ENCODE data around the gene ADM2.

ADM2 gene

DNA sequence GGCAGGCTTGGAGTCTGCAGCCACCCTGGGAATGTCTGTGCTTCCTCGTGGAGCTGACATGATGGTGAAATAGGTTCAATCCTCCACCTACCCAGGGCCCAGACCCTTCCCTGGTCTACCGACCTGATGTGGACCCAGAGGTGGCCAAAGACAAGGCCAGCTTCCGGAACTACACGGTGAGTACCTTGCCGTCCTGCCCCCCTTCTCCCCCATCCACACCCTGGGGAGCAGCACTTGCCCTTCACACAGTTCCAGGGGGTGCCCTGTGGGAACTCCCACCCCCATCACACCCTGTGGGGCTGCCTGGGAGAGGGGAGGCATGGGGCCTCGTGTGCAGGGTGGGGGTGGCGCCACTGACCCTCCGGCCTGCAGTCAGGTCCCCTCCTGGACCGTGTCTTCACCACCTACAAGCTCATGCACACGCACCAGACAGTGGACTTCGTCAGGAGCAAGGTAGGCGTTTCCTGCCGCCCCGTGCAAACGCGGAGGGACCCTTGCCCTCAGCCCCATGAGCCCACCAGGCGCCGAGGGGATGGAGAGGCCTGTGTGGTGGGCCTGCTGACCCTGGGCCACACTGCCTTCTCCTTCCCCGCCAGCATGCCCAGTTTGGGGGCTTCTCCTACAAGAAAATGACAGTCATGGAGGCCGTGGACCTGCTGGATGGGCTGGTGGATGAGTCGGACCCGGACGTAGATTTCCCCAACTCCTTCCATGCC, 6.1 kb downstream of the ADM2 start:
- no peak for DNase-seq

DNA sequence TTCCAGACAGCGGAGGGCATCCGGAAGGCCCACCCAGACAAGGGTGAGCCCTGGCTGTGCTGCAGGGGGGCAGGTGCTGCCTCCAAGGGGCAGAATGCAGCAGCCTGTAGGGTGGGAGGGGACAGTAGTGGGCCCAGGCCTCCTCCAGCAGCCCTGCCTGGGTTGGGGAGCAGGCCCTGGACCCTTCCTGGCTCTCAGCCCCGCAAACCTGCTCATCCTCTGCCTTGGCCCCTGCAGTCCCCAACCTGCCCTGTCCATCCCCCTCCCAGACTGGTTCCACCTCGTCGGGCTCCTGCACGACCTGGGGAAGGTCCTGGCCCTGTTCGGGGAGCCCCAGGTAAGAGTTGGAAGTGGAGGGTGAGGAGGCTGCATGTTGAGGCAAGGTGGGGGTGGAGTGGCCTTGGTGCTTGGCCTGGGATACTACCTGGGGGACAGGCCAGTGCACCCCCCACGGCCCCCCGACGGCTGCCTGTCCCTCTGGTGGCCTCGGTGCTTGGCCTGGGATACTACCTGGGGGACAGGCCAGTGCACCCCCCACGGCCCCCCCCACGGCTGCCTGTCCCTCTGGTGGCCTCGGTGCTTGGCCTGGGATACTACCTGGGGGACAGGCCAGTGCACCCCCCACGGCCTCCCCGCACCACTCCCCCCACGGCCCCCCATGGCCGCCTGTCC, 6.8 kb downstream of the ADM2 start:
- DNase-seq, result no peak

DNA sequence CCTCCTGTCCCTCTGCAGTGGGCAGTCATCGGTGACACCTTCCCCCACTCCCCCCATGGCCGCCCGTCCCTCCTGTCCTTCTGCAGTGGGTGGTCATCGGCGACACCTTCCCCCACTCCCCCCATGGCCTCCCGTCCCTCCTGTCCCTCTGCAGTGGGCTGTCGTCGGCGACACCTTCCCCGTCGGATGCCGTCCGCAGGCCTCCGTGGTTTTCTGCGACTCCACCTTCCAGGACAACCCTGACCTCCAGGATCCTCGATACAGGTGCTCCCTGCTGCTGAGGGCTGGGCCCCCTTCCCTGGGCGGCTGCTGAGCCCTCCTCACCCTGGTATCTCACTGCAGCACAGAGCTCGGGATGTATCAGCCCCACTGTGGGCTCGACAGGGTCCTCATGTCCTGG, 7.5 kb downstream of the ADM2 start:
- no peak for DNase-seq

DNA sequence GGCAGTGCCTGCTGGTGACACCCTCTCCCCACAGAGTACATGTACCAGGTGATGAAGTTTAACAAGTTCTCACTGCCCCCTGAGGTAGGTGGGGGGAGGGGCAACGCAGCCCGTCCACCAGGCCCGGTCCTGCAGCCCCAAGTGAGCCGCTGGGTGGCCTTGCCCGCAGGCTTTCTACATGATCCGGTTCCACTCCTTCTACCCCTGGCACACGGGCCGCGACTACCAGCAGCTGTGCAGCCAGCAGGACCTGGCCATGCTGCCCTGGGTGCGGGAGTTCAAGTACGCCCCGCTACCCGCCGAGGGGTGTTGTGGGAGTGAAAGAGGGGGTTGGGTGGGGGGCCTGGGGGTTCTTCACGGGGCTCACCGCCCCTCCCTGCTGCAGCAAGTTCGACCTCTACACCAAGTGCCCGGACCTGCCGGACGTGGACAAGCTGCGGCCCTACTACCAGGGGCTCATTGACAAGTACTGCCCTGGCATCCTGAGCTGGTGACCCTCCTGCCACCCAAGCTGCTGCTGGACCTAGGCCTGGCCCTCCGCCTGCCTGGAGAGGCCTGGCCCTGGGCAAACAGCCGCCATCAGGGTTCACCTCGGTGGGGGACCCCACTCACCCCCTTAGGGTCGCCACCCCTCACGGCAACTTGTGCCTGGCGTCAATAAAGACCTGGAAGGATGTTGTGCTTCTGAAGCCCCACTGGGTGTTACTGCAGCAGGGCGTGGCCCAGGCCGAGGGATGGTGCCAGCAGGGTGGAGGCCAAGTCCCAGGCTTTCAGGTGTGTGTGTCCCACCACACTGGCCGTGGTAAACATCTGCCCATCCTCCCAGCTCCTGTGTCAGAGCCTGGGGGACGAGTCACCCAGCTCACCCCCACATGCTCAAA, 8.3 kb downstream of the ADM2 start:
- DNase-seq, result no peak

DNA sequence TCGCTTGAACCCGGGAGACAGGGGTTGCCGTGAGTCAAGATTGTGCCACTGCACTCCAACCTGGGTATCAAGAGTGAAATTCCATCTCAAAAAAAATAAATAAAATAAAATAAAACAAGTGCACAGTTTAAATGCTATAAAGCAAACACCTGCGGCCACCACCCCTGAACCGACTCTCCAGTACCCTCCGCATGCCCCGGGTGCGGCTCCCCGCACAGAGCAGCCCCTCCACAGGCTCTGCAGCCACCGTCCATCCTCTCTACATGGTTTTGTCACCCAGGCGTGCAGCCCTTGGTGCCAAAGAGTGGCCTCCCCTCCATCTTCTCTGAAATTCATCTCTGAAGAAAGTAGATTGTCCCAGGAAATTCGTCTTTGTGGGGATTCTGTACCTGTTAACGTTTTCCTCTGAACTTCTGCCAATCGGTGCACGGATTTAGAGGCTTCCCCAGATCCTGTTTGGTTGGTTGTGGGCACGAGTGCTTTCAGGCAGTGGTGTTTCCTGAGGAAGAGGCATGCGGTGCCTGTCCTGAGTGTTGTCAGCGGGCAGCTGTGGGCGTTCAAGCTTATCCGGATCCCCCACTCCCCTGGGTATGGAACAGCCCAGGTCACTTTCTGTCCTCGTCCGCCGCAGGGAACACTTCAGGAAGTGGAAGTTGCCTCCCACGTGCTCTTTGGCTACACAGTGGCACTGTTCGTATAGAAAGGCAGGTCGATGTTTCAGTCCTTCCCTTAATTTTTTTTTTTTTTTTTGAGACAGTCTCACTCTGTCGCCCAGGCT, 9.4 kb downstream of the ADM2 start:
- no peak for DNase-seq

DNA sequence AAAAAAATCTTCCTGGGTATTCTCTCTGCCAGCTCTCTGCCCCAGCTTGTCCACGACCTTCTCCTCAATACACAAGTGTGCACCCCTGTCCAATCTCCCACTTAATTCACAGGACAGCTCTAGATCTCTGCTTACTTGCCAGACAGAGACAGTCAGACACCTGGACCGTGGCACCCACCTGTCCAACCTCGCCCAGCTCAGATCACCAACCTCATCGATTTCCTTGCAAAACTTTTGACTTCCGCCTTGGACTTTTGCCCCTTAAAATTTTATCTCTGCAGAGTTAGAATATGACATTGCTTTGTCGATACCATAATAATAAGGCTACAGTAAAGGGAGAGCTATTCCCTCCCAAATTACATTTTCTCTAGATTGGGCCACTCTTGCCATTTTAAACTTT, 15.8 kb downstream of the ADM2 start:
- no peak for DNase-seq

DNA sequence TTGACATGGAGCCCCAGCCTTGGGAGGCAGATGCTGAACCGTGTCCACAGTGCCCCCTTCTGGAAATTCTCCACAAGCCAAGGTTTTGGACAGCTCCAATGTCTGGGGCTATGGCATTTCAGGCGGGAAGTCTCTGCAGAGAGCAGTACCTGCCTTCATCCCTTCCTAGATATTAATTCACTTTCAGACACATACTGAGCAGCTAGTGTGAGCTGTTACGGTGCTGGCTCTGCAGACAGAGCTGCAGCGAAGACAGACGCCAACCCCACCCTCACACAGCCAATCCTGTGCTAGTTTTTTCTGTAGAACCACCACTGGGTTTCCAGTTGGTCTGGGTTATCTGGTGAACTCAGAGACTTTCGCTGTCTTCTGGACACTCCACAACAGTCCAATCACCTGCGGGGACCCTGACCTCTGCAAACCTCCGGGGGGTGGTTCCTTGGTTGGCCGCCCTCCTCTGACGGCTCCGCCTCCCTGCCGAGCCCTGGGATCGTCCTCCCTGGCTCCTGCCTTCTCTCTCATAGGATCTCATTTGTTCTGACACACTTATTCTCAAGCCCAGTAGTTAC, 17.1 kb downstream of the ADM2 start:
- peak; percentile 73 to 82 for DNase-seq

DNA sequence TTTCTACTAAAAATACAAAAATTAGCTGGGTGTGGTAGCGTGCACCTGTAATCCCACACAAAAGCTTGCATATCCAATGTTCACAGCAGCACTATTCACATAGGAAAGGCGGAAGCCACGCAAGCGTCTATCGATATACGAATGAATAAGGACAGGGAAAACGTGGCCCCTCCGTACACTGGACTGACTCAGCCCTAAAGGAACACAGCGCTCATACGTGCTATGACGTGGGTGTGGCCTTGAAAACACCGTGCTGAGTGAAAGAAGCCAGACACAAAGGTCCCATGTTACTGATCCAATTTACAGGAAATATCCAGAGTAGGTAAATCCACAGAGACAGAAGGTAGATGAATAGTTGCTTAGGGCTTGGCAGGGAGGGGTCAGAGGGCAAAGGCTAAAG, 19.1 kb downstream of the ADM2 start:
- no peak for DNase-seq

DNA sequence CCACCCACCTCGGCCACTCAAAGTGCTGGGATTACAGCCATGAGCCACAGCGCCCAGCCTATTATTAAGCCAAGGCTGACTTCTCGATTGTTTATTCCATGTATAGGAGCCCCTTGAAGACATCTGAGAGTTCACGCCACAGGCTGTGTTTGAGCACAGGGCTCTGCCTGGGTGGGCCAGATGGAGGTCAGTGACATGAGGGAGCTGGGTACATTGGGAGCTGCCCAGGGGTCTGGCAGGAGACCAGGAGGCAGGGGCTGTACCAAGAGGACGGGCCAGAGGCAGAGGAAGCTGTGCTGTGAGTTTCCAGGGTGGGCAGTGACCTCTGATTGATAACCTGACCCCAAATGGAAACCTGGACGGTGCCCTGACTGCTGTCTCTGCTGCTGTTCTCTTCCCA, 20.8 kb downstream of the ADM2 start:
- no peak for DNase-seq

DNA sequence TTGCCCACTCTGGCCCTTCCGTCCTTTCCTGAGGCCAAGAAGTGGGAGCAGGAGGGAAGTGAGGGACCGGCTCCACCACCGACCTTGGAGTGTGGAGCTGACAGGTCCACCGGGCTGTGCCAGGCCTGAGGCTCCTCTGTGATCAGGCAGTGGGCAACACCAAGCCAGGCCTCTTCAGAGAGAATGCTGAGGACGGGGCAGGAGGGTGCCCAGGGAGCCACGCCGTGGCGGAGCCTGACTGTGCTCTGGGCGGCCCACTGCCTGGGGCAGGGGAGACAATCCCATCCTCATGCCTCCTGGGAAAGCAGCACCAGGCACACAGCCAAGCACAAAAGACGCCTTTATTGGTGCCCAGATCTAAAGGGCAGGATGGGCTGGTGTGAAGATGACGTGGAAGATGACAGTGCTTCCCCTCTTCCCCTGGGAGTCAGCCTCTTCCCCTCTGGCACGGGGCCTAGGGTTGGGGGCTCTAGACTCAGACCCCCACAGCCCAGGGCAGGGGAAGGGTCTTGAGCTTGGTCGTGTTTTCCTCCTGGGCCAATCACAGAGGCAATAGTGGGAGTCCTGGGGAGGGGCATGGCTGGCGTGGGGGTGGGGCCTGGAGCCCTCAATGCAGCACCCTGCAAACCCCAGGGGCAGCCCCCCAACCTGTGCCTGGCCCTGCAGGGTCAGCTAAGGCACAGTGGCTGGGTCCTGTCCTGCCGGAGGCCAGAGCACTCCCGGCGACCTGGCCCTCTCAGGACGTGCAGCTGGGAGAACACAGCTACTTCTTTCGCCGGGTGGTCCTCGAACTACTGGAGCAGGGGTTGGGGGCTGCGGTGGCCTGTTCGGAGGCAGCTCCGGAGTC, 21.5 kb downstream of the ADM2 start:
- no peak for DNase-seq

DNA sequence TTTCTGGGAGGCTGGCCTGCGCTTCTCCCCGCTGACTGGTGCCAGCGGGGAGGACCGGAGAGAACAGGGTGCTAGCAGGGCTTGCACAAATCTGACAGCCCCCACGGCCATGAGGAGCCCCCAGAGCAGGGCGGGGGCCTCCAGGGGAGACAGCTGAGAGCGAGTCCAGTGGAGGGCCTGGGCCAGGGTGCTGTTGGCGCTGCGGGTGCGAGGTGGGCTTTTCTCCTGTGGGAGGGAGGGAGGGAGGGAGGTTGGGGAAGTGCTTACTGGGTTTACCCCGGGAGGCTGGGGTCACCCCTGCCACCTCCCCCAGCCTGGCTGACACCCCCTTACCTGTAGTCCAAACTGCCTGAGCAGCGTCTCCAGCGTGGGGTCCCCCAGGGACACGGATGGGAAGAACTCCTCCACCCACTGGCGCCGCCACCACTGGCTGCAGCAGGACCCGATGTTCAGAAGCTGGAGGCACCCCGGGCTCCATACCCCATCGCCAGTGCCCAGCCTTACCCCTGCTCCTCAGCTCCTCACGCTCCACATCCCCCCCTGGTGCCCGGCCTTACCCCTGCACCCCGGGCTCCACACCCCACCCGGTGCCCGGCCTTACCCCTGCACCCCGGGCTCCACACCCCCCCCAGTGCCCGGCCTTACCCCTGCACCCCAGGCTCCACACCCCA, 22.3 kb downstream of the ADM2 start:
- no peak for DNase-seq

DNA sequence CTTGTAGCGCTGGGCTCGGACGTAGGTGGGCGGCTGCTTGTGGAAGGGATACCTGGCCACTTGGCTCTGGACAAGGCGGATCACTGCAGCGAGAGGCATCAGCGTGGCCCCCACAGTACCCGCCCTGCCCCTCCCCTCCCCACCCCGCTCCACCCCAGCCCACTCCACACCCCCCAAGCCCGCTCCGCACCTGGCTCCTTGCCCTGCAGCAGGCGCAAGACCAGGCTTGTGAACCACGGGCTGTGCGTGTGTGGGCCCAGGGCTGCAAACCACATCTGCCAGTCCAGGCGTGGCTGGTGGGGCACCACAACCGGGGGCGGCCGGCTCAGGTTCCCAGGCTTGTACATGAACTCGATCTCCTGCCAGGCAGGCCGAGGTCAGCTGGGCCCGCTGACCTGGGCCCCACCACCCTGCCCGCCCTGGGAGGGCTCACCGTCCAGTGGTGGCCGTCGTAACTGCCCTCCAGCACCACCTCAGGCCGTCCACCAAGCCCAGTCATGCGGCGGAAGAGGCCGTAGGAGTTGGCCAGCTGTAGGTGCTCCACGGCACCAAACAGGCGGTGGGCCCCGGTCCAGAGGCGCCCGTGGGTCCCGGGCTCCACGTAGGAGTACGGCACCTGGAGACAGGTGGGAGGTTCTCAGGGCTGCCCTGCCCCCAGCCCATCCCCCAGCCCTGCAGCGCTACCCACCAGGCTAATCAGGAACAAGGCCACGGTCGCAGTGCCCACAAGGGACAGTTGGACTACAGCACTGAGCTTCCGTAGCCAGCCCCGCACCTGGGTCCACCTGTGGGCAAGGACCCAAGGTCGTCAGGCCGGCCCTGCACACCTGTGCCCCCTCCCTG, 23.2 kb downstream of the ADM2 start:
- no peak for DNase-seq

DNA sequence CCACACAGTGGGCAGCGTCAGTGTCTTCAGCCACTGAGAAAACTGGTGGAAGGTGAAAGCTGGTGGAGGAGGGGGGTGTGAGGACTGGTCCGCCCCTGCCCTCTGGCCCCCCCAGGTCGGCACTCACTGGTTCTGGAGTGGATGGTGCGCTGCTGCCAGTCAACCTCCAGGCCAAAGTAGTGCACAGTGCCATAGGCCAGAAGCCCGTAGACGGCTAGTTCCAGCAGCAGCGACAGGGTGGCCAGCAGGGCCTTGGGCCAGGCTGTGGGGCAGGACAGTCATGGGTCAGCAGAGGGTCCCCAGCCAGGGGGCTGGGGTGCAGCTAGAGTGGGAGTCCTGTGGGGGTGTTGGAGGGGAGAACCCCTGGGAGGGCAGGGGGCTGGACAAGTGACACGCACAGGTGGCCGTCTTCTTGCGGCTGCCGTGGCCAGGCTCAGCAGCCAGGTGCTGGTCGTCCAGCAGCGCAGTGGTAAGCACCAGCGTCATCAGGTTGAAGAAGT, 24.0 kb downstream of the ADM2 start:
- DNase-seq, result no peak

DNA sequence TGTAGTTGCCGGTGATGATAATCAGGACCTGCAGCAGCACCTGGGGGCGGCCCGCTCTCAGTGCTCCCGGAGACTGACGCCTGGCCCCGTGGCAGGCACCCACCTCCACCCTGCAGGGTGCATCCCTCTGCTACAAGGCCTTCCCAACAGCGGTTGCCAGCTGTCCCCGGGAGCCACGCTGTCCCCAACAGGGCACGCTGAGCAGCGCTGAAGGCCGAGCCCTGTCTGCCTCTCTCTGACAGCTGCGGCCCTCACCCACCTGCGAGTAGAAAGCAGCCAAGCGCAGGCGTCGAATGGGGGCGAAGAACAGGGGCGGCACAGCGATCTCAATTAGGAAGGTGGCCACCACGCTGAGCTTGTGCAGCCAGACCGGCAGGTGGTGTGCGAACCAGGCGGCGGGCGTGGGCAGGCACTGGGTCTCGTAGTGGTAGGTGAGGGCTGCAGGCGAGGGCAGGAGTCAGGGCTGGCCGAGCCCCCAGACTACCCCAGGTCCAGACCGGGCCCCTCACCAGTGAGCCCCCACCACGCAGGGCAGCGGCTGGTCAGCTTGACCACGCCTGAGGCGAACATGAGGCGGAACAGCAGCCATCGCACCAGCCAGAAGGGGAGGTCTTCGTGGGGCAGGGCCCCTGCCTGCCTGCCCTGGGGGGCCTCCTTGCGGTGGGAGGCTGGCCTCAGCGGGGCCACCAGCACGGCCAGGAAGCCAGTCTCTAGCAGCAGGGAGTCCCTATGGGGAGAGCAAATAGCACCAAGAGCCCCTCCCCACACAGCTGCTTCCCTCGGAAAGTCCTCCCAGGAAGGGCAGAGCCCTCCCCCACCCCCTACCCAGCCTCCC, 24.6 kb downstream of the ADM2 start:
- no peak for DNase-seq

DNA sequence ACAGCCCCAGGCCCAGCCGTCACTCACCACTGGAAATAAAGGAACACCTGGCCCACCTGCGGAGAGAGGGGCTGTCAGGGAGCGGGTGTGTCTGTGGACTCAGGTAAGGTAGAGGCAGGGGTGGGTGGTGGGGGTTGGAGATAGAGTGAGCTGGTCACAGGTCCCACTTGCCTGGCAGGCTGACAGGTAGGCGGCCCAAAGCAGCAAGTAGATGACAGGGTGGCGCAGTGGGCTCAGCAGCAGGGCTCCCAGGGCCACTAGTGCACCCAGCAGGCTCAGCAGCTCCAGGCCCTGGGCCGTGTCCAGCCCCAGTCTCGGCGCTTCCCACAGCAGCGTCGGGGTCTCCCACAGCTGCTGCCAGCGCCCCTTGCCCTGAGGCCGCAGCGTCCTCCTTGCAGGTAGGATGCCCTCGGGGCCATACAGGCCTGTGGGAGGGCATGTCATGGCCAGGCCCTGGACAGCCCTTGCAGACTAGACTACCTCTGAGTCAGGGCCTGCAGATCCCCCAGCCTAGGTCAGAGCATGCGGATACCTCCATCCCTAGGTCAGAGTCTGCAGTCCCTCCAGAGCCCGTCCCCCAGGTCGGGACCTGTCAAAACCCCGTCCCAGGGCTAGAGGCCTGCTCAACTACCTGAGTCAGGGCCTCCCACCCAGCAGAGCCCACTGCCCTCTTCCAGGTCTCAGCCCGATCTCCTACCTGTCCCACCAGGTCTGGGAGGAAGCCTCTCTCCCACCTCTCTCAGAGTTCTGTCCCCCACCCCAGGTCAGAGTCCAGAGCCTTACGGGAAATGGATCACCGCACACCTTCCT, 25.5 kb downstream of the ADM2 start:
- DNase-seq, result no peak

DNA sequence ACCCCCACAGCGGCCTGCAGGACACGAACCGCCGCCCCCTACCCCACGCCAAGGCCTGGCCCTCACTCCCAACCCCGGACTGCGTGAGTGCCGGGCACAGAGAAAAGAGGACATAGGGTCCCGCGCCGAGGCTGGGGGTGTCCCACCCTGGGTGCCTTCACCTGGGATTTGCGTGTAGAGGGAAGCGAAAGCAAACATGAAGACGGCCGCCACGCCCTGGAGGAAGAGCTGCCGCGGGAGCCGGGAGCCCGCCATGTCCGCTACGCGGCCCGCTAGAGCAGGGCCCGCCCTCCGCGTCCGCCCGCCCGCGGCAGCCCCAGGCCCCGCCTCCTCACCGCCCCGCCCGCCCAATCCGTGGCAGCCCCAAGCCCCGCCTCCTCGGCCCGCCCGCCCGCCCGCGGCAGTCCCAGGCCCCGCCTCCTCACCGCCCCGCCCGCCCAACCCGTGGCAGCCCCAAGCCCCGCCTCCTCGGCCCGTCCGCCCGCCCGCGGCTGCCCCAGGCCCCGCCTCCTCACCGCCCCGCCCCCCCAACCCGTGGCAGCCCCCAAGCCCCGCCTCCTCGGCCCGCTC, 26.2 kb downstream of the ADM2 start, which contains the start of gene LMF2:
TSS of gene LMF2 (minus strand) at position 282 of the 570 bp plus-strand sequence. CDS start at position 255, 27 bp downstream.
- peak; percentile 92 to 94 for DNase-seq

Data from CD4-positive, alpha-beta T cell treated with Interferon alpha-2 for 1 hour (primary cell).